HEK293 (cell line): ENCODE data around the gene TMA7B.

Experiments
- KLF7 ChIP-seq: fragments of 450-650 bp; formaldehyde crosslinking; IDR thresholded peaks from 2 replicates; pipeline ENCODE4 v1.5.1; 2016; ENCODE audit warnings: missing biosample characterization, missing genetic modification characterization, borderline replicate concordance
- MZF1 ChIP-seq: fragments of 450-650 bp; formaldehyde crosslinking; IDR thresholded peaks from 2 replicates; pipeline ENCODE4 v1.5.1; 2017; ENCODE audit warnings: missing biosample characterization, missing genetic modification characterization, borderline replicate concordance
- SETDB1 ChIP-seq: IDR thresholded peaks from one replicate; pipeline ENCODE4 v1.6.1; 2017; ENCODE audit warnings: mild to moderate bottlenecking, low read length, moderate library complexity, mixed read lengths; ENCODE audit not compliant: insufficient read length
- TCF7L2 ChIP-seq: IDR thresholded peaks from 2 replicates; pipeline ENCODE4 v1.6.1; 2011; ENCODE audit warnings: low read depth, mild to moderate bottlenecking, inconsistent platforms, low read length, moderate library complexity, borderline replicate concordance
- ZNF138 ChIP-seq: fragments of 450-650 bp; formaldehyde crosslinking; IDR thresholded peaks from 2 replicates; pipeline ENCODE4 v1.5.1; 2016; ENCODE audit warnings: missing biosample characterization, missing genetic modification characterization, borderline replicate concordance
- ZNF24 ChIP-seq: fragments of 450-650 bp; formaldehyde crosslinking; IDR thresholded peaks from 2 replicates; pipeline ENCODE4 v1.5.1; 2016; ENCODE audit warnings: missing biosample characterization, missing genetic modification characterization
- ZNF777 ChIP-seq: fragments of 450-650 bp; formaldehyde crosslinking; IDR thresholded peaks from 2 replicates; pipeline ENCODE4 v1.5.1; 2017; ENCODE audit warnings: missing biosample characterization, missing genetic modification characterization, borderline replicate concordance
- ZSCAN23 ChIP-seq: fragments of 450-650 bp; formaldehyde crosslinking; IDR thresholded peaks from 2 replicates; pipeline ENCODE4 v1.5.1; 2016; ENCODE audit warnings: missing biosample characterization, missing genetic modification characterization
- TF ChIP-seq, protein P1 (sequence below): fragments of 450-650 bp; formaldehyde crosslinking; IDR thresholded peaks from 2 replicates; pipeline ENCODE4 v1.5.1; 2016; ENCODE audit warnings: missing biosample characterization, missing genetic modification characterization
- TF ChIP-seq, protein P2 (sequence below): fragments of 450-650 bp; formaldehyde crosslinking; conservative IDR thresholded peaks from 2 replicates; pipeline ENCODE4 v1.5.1; 2016; ENCODE audit warnings: low read depth, missing biosample characterization, missing genetic modification characterization
- TF ChIP-seq, protein P3 (sequence below): fragments of 450-650 bp; formaldehyde crosslinking; IDR thresholded peaks from 2 replicates; pipeline ENCODE4 v1.5.1; 2016; ENCODE audit warnings: missing biosample characterization, missing genetic modification characterization, low read depth
- TF ChIP-seq, protein P4 (sequence below): fragments of 450-650 bp; formaldehyde crosslinking; IDR thresholded peaks from 2 replicates; pipeline ENCODE4 v1.5.1; 2016; ENCODE audit warnings: missing biosample characterization, missing genetic modification characterization
- TF ChIP-seq, protein P5 (sequence below): fragments of 450-650 bp; formaldehyde crosslinking; IDR thresholded peaks from 2 replicates; pipeline ENCODE4; 2016; ENCODE audit warnings: missing biosample characterization, missing genetic modification characterization

DNA sequence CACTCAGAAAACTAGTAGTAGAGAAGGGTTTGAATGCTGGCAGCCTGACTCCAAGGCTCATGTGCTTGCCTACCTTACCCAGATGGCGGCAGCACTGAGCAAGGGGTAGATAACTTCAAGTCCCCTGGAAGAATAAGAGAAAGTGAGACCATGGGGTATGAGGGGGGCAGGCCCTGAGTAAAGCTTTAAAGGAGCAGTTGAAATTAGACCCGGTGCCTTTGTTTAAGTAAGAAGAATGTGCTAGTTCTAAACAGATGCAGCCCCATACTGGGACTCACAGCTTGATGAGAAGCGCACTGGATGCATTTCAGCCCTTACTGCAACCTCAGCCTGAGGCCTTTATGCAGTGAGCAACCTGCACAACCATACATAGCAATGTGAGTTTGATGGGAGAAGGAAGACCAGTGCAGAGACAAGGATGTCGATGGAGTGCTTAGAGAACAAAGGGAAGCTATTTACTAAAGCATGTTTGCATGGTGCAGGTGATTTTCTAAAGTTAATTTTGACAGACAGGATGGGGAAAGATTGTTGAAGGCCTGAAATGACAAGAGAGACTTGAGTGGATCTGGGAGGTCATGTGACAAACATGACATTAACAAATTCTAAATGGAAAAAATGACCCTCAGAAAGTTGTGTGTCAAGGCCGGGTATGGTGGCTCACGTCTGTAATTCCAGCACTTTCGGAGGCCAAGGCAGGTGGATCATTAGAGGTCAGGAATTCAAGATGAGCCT, 27.1 kb upstream of the TMA7B start:
- TF ChIP-seq, protein P1, sequence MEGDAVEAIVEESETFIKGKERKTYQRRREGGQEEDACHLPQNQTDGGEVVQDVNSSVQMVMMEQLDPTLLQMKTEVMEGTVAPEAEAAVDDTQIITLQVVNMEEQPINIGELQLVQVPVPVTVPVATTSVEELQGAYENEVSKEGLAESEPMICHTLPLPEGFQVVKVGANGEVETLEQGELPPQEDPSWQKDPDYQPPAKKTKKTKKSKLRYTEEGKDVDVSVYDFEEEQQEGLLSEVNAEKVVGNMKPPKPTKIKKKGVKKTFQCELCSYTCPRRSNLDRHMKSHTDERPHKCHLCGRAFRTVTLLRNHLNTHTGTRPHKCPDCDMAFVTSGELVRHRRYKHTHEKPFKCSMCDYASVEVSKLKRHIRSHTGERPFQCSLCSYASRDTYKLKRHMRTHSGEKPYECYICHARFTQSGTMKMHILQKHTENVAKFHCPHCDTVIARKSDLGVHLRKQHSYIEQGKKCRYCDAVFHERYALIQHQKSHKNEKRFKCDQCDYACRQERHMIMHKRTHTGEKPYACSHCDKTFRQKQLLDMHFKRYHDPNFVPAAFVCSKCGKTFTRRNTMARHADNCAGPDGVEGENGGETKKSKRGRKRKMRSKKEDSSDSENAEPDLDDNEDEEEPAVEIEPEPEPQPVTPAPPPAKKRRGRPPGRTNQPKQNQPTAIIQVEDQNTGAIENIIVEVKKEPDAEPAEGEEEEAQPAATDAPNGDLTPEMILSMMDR (tag by site-specific recombination), result peak; percentile 37; the same call in 1 of the 2 replicates
- TF ChIP-seq KLF7 (tag by site-specific recombination), result no peak
- TF ChIP-seq, protein P2, sequence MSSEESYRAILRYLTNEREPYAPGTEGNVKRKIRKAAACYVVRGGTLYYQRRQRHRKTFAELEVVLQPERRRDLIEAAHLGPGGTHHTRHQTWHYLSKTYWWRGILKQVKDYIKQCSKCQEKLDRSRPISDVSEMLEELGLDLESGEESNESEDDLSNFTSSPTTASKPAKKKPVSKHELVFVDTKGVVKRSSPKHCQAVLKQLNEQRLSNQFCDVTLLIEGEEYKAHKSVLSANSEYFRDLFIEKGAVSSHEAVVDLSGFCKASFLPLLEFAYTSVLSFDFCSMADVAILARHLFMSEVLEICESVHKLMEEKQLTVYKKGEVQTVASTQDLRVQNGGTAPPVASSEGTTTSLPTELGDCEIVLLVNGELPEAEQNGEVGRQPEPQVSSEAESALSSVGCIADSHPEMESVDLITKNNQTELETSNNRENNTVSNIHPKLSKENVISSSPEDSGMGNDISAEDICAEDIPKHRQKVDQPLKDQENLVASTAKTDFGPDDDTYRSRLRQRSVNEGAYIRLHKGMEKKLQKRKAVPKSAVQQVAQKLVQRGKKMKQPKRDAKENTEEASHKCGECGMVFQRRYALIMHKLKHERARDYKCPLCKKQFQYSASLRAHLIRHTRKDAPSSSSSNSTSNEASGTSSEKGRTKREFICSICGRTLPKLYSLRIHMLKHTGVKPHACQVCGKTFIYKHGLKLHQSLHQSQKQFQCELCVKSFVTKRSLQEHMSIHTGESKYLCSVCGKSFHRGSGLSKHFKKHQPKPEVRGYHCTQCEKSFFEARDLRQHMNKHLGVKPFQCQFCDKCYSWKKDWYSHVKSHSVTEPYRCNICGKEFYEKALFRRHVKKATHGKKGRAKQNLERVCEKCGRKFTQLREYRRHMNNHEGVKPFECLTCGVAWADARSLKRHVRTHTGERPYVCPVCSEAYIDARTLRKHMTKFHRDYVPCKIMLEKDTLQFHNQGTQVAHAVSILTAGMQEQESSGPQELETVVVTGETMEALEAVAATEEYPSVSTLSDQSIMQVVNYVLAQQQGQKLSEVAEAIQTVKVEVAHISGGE, result no peak
- TF ChIP-seq, protein P3, sequence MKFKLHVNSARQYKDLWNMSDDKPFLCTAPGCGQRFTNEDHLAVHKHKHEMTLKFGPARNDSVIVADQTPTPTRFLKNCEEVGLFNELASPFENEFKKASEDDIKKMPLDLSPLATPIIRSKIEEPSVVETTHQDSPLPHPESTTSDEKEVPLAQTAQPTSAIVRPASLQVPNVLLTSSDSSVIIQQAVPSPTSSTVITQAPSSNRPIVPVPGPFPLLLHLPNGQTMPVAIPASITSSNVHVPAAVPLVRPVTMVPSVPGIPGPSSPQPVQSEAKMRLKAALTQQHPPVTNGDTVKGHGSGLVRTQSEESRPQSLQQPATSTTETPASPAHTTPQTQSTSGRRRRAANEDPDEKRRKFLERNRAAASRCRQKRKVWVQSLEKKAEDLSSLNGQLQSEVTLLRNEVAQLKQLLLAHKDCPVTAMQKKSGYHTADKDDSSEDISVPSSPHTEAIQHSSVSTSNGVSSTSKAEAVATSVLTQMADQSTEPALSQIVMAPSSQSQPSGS (tag by site-specific recombination), result no peak
- TF ChIP-seq ZNF24 (tag by site-specific recombination), result no peak
- TF ChIP-seq, protein P4, sequence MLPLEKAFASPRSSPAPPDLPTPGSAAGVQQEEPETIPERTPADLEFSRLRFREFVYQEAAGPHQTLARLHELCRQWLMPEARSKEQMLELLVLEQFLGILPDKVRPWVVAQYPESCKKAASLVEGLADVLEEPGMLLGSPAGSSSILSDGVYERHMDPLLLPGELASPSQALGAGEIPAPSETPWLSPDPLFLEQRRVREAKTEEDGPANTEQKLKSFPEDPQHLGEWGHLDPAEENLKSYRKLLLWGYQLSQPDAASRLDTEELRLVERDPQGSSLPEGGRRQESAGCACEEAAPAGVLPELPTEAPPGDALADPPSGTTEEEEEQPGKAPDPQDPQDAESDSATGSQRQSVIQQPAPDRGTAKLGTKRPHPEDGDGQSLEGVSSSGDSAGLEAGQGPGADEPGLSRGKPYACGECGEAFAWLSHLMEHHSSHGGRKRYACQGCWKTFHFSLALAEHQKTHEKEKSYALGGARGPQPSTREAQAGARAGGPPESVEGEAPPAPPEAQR, result no peak
- no peak for TF ChIP-seq MZF1 (tag by site-specific recombination)
- TF ChIP-seq, protein P5, sequence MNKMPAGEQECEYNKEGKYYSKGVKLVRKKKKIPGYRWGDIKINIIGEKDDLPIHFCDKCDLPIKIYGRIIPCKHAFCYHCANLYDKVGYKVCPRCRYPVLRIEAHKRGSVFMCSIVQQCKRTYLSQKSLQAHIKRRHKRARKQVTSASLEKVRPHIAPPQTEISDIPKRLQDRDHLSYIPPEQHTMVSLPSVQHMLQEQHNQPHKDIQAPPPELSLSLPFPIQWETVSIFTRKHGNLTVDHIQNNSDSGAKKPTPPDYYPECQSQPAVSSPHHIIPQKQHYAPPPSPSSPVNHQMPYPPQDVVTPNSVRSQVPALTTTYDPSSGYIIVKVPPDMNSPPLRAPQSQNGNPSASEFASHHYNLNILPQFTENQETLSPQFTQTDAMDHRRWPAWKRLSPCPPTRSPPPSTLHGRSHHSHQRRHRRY, result no peak
- TF ChIP-seq TCF7L2, result no peak
- TF ChIP-seq SETDB1, result no peak
- TF ChIP-seq ZNF777 (tag by site-specific recombination), result no peak
- TF ChIP-seq ZNF138, result no peak
- no peak for TF ChIP-seq ZSCAN23 (tag by site-specific recombination)
